ENCODE results near the gene HEATR1.
A peak's percentile ranks its signal among the peaks of the same experiment; 100 is the strongest.
"Not testable (repeated sequence)": the region's sequence is repeated elsewhere in the genome, so short reads cannot be mapped to it uniquely, and the experiment has no call there.

HEATR1 gene, protein sequence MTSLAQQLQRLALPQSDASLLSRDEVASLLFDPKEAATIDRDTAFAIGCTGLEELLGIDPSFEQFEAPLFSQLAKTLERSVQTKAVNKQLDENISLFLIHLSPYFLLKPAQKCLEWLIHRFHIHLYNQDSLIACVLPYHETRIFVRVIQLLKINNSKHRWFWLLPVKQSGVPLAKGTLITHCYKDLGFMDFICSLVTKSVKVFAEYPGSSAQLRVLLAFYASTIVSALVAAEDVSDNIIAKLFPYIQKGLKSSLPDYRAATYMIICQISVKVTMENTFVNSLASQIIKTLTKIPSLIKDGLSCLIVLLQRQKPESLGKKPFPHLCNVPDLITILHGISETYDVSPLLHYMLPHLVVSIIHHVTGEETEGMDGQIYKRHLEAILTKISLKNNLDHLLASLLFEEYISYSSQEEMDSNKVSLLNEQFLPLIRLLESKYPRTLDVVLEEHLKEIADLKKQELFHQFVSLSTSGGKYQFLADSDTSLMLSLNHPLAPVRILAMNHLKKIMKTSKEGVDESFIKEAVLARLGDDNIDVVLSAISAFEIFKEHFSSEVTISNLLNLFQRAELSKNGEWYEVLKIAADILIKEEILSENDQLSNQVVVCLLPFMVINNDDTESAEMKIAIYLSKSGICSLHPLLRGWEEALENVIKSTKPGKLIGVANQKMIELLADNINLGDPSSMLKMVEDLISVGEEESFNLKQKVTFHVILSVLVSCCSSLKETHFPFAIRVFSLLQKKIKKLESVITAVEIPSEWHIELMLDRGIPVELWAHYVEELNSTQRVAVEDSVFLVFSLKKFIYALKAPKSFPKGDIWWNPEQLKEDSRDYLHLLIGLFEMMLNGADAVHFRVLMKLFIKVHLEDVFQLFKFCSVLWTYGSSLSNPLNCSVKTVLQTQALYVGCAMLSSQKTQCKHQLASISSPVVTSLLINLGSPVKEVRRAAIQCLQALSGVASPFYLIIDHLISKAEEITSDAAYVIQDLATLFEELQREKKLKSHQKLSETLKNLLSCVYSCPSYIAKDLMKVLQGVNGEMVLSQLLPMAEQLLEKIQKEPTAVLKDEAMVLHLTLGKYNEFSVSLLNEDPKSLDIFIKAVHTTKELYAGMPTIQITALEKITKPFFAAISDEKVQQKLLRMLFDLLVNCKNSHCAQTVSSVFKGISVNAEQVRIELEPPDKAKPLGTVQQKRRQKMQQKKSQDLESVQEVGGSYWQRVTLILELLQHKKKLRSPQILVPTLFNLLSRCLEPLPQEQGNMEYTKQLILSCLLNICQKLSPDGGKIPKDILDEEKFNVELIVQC (N-terminal part only)

DNA sequence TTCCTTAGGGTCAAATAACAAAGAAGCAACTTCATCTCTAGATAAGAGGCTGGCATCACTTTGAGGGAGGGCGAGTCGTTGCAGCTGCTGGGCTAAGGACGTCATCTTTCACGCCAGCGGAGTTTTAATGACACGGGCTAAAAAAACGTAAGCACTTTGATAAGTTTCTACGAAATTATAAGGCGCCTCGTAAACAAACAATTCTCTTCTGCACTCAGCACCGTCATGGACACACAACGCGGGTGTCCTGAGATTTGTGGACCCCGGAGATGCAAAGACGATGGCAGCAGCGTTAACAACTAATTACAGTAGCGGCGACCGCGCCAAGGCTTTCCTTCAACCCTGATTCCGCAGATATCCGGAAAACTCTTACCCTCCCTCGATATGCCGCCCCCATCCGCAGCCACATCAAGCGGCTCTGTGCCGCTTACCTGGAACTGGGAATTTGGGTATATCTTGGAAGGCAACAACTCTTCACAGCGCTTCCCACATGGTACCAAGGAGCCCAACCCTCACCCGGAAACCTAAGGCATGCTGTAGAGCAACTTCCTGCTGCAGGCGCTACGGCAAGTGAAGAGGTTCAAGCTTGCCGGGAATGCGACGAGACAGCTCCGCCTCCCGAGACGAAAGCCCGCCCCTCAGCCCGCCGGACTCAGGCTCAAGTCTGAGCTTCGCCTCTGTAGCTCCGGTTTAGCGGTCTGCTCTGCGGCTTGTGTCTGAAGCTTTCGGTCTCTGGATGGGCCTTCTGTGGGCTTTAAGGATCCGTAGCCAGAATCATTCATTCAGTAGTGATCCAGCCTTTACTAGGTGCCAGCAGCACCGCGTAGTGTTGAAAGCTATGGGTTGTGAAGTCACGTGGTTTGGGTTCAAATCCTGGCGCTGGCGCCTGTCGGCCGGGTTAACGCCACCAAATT is at the start of gene HEATR1:
Gene HEATR1, minus strand, starts transcription at position 526 of the 914 bp plus-strand sequence. Its CDS starts 421 bp downstream, at position 105.
- peak; percentile 96 for DNase-seq (ENCODE audit: low spot score)

DNA sequence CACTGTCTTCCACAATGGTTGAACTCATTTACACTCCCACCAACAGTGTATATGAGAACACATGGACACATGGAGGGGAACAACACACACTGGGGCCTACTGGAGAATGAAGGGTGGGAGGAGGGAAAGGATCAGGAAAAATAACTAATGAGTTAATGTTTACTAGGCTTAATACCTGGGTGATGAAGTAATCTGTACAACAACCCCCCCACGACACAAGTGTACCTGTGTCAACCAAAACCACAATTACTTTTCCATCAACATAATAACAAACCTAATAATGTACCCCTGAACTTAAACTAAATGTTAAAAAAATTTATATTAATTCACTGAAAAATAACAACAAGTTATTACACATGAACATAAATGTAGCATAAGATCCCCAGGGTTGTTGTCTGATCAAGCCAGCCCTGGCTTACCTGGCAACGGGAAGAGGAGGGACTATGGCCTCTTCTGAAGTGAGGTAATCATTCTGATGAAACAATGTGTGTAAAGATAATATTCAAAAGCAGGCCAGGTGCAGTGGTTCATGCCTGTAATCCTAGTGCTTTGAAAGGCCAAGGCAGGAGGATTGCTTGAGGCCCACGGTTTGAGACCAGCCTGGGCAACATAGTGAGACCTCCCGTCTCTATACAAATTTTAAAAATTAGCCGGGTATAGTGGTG is 40.8 kb upstream of the HEATR1 start:
- no peak for DNase-seq (ENCODE audit: low spot score)

DNA sequence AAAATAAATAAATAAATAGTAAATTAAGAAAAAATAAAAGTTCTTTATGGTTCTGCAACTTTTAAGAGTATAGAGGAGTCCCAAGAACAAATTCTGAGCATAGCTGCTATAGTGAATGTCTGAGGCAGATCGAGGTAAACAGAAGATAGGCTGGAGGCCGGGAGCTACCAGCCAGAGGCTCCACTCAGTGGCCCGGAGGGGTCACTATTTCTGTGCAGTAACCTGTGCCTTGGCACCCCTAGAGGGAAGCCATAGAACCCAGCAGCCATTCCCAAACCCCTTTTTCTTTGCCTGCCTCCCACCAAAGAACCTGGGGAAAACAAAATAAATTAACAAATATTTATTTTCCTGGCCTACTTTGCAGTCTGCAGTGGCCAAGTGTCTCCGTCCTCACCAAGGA is 38.4 kb upstream of the HEATR1 start:
- no peak for DNase-seq (ENCODE audit: low spot score)

DNA sequence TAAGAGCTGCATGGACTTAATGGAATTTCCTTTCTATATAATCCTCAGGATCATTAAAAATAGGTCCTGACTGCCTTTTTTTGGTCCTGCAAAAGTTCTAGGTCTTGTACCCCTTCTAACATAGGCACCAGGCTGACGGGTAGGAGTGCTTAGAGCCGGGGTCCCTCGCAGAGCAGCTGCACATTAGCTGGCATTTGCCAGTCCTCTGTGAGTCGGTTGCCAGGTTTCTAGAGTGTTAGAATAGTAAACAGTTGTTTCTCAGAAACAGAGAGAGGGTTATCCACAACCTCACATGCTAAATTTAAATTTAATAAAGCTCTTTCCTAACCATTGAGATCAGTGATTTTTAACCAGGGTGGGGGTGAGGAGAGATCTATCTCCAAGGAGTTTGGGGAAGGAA is 35.4 kb upstream of the HEATR1 start:
- no peak for DNase-seq (ENCODE audit: low spot score)

DNA sequence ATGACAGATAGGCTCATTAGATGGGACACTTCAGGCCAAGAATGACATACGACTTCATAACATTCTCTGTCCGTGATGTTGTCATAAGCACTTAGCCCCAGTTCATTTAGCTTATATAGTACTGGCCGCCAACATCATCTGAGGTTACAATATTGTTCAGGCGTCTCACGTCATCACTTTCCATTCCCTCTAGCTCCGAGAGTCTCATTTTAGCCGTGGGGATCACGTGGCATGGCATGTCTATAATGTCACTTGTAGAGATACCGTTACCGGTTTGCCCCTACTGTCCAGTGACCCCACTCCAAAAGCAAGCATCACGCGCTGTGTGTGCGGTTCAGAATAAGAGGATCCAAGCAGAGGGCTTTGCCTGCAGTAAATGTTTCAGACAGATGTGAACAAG is 34.6 kb upstream of the HEATR1 start:
- no peak for DNase-seq (ENCODE audit: low spot score)

DNA sequence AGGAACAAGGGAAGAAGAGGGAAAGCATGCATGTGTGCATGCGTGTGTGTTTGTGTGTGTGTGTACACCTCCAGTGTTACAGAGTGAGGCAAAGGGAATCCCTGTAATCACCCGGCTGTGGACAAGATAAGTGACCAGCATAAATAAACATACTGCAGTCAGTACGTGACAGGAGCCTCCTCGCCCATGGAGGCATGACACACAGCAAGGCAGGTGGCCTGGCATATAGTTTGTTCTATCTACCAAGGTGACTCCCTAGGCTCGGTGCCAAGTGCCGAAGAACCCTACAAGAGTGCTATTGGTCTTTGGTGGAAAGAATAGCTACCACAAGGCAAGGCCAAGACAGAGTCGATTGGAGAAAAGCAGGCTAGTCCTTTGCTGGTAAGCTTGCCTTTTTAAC is 31.7 kb upstream of the HEATR1 start:
- DNase-seq (ENCODE audit: low spot score): no peak

DNA sequence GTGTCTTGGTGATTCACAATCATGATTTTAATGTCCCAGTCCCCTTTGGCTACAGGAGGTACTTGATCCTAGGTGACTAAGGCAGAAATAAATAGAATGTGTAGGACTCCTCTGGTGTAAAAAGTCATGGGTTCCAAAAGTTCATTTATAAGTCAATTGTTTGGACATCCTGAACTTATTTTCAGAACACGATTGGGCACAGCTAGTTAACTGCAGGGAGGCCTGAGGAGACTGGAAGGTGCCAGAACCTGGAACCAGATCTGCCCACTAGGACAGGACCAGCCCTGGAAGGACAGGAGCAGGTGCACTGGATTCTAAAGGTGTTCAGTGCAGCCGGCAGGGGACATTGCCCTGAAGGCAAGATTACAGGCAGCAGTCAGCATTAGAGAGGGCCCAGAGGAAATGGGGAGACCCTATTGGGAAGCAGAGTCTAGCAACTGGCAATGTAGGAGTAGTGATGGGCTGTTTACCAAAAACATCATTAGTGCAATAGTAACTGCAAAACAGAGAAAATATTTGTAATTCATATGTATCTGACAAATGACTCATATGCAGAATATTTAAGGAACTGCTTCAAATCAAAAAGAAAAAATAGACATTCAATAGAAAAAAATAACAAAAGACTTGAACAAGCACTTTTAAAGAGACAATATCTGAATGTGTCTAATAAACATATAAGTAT is 23.6 kb upstream of the HEATR1 start:
- DNase-seq (ENCODE audit: low spot score): no peak

DNA sequence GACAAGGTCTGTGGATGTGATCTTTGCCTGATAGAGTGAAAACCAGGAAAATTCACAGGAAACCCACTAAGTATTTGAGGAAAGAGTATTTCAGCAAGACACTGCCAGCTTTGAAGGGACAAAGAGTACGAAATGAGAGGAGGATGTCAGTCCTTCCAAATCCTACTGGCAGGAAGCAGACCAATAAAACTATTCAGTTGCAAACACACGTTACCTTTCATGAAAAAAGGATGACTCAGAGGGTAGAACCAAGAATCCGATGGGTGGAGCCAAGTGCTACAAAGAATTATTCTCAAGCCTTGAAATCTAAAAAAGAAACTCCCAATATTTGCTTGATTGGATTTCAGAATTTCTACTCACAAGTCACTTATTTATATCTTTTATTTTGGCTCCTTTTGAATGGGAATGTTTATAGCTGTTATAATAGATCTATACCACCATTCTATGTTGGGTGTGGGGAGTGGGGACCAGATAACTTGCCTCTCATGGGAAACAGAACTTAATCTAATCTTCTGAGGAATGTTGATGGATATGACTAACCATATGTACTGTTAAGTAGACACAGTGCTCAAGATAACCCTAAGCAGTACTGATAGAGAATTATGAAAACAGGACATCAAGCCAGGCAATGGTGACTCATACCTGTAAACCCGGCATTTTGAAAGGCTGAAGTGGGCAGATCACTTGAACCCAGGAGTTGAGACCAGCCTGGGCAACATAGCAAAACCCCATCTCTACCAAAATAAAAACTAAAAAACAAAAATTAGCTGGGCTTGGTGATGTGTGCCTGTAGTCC is 19.3 kb upstream of the HEATR1 start:
- DNase-seq (ENCODE audit: low spot score): no peak

DNA sequence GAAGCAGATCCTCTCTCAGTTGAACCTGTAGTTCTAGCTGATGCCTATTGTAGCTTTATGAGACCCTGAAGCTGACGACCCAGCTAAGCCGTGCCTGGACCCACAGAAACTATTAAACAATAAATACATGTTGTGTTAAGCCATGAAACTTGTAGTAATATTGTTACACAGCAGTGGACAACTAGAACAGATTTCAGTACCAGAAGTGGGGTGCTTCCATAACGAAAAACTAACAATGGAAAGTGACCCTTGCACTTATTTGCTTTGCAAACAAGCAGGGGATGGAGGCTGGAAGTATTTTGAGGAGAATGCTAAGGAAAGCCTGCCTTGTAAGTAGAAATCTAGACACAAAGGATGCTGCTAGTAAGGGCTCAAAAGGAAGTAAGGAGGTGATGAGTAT is 18.1 kb upstream of the HEATR1 start:
- DNase-seq (ENCODE audit: low spot score): no peak

DNA sequence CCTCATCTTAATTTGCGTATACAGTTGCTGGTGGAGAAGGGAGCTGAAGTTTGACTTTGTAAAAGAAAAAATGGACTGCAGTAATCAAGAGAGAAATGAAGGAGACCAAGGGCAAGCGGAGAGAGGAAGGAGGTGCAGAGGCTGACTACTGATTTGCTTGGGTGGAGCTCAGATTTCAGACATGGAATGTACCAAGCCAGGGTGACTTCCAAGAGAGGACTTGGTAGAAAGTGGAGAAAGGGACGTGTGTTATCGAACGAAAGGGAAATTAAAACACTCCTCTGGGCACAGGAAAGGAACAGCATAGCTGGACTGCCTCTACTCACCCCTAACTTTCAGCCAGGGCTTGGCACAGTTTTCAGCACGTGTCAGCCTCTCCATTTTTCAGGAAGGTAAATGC is 15.1 kb upstream of the HEATR1 start:
- no peak for DNase-seq (ENCODE audit: low spot score)

DNA sequence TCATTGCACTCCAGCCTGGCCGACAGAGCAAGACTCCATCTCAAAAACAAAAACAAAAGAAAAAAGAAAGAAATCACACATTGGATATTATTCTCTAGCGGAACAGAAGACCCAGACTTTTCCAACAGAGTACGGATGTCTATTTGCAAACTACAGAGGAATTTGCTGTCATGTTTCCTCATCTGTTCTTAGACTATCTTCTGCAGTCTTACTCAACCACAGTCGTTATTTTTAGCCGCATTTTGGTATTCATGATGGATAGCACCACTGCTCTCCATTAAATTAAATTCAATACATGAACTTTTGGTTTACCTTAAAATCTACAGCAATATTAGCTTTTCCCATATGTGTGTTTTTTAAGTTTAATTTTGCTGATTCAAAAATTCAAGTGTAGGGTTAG is 14.2 kb upstream of the HEATR1 start:
- DNase-seq (ENCODE audit: low spot score): no peak

DNA sequence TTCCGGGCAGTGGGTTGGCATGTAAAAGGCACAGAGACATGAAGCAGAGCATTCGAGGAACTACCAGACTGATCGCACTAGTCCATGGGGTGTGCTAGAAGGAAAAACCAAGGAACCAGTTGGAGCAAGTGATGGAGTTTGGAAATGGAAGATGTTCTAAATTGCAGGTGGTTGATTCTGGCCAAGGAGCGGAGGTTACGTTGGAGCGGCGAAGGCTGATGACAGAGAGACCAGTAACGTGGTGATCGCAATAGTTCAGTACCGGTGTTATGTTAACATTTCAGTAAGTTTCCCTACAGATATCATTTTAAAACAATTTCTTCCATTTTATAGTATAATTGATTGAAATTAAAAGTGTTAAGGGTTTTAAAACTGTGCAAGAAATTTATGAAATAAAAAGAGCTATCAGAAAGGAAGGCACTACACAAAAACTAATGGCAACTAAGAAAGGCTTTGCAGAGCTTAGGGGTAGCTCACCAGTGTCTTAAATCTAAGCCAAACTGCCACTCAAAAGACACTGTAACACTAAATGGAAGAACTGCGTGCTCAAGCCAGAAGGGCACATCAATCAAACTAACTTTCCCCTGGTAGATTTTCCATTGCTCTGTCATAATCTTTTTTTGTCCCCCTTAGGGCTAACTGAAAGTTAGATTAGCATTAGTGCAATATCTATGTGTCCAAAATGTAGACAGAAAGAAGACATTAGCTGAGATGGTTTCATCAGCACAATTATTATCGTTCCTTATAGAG is 11.3 kb upstream of the HEATR1 start:
- no peak for DNase-seq (ENCODE audit: low spot score)

DNA sequence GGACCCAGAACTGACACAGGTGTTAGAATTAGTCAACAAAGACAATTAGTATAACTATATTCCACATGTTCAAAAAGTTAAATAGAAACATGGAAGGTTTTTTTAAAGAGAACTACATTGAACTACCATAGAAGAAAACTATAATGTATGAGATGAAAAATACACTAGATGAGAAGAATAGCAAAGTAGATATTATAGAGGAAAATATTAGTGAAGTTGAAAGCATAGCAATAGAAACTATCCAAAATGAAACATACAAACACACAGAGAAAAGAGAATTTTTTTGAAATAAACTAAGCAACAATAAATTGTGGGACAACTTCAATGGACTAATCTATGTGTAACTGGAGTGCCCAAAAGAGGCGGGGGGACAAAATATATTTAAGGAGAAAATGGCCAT is 8.0 kb upstream of the HEATR1 start:
- no peak for DNase-seq (ENCODE audit: low spot score)

DNA sequence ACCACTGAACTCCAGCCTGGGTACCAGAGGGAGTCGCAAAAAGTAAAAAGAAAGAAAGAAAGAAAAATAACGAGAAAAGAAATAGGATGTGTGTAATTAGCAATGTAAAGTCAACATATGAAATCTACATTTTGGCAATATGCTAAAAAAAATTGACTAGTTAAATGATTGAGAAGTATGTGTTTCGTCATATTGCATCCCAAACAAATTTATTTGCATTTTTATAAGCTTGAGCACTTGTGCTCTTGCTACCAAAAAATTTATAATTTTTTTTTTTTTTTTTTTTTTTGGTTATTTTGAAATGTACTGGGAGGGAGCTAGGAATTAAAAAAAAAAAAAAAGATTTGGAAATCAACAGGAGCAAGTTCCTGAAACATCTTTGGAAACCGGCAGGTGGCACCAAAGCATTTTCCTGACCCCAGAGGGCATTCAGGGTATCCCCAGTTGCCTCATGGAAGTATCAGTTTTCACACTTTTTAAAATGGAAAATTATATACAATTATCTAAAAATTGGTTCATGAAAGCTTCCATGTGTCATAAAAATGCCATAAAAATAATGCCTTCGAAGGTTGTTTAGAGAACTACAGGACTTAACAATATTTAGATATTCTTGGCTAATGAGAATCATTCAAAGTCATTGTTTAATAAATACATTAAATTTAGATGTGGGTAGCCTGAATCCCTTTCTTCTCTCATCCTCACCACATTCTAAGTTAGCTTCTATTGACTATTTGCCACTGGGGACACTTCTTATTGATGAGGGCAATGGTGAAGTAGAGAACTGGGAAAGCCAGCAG is 4.8 kb upstream of the HEATR1 start:
- DNase-seq (ENCODE audit: low spot score): peak; percentile 62

DNA sequence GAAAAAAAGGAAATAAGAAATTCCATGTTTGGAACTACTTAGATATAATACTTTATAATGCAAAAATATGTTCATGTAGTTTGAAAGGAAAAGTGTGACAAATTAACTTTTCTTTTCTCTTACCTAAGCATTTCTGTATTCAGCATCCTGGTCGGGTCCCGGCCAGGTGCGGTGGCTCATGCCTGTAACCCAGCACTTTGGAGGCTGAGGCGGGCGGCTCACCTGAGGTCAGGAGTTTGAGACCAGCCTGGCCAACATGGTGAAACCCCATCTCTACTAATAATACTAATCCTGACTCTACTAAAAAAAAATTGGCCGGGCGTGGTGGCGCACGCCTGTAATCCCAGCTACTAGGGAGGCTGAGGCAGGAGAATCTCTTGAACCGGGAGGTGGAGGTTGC is 3.3 kb upstream of the HEATR1 start:
- DNase-seq (ENCODE audit: low spot score): not testable (repeated sequence)

DNA sequence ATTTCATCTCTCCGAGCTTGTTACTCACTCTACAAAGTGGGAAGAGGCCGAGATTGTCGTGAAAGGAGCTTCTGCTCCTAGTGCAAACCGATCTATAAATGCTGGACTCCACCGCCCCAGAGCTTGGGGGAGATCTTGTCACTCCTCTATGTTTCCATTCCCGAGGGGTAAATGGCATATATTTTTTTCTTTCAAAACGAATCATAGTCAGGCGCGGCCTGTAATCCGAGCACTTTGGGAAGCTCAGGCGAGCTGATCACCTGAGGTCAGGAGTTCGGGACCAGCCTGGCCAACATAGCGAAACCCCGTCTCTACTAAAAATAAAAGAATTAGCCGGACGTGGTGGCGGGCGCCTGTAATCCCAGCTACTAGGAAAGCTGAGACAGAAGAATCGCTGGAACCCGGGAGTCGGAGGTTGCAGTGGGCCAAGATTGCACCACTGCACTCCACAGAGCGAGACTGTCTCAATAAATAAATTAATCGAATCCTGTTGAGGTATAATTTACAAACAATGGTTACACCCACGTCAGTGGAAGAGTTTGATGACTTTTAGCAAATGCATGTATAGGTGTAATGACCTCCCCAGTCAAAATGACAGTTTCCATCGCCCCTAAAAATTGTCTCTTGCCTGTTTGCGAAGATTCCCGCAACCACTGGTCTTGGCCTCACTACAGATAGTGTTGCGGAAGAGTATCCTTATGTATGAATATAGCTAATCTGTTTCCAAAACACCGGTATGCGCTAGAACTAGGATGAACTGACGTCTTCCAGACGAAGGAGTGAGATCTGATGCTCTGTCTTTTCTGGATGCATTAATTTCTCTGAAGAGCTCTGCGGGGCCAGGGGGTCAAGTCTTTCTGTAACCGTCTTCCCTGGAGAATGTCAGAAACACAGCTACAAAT is 840 bp upstream of the HEATR1 start:
- no peak for DNase-seq (ENCODE audit: low spot score)

DNA sequence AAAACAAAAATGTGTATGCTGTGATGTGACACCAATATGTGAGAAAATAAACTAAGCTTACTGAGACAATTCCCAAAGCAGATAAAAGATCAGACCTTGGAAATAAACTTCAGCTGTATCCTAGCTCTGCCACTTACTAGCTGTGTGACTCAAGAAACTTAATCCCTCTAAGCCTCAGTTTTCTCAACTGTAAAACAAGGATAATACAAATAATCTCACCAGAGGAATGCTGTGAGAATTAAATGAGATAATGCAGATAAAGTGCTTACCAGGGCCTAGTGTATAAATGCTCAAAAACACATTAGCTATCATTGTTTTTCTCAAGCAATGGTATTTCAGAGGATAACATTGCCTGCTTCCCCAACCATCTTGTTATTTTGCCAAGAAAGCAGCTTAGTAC is 2.1 kb downstream of the HEATR1 start:
- no peak for DNase-seq (ENCODE audit: low spot score)
